ELR (cell line): ENCODE measurements around the gene LRRC55.

Experiments
- DNase-seq: peaks from one replicate; pipeline ENCODE4 v3.0.0-alpha.2; 2015; ENCODE audit warnings: low read depth

Gene LRRC55

GRCh38 chr11:57181678-57182305, at the start of gene LRRC55:
Gene LRRC55 (plus strand): TSS chr11:57181953. CDS start chr11:57182023, 70 bp downstream.
- no peak for DNase-seq

- DNase-seq: no peak
These were observed 48.3 kb upstream of the LRRC55 start for GRCh38 chr11:57133366-57134038.

GRCh38 chr11:57134284-57134683, 47.5 kb upstream of the LRRC55 start:
- no peak for DNase-seq

GRCh38 chr11:57135020-57135751, 46.6 kb upstream of the LRRC55 start:
- DNase-seq: no peak

GRCh38 chr11:57140568-57140967, 41.2 kb upstream of the LRRC55 start:
- no peak for DNase-seq

- no peak for DNase-seq
These were observed 38.3 kb upstream of the LRRC55 start for GRCh38 chr11:57143459-57143858.

GRCh38 chr11:57144075-57144474, 37.7 kb upstream of the LRRC55 start:
- DNase-seq: no peak

GRCh38 chr11:57144531-57145320, 37.0 kb upstream of the LRRC55 start:
- no peak for DNase-seq

GRCh38 chr11:57146301-57146700, 35.5 kb upstream of the LRRC55 start:
- DNase-seq: no peak

- DNase-seq: no peak
These were observed 33.1 kb upstream of the LRRC55 start for GRCh38 chr11:57148621-57149020.

GRCh38 chr11:57150454-57150917, 31.3 kb upstream of the LRRC55 start:
- no peak for DNase-seq

GRCh38 chr11:57152134-57152533, 29.6 kb upstream of the LRRC55 start:
- no peak for DNase-seq

GRCh38 chr11:57153448-57153847, 28.3 kb upstream of the LRRC55 start:
- no peak for DNase-seq

- no peak for DNase-seq
These were observed 27.0 kb upstream of the LRRC55 start for GRCh38 chr11:57154739-57155138.

- no peak for DNase-seq
These were observed 26.4 kb upstream of the LRRC55 start for GRCh38 chr11:57155400-57155799.

GRCh38 chr11:57155838-57156607, 25.7 kb upstream of the LRRC55 start:
- no peak for DNase-seq

- DNase-seq: no peak
These were observed 24.8 kb upstream of the LRRC55 start for GRCh38 chr11:57156928-57157327.

- no peak for DNase-seq
These were observed 24.1 kb upstream of the LRRC55 start for GRCh38 chr11:57157624-57158023.

- no peak for DNase-seq
These were observed 23.6 kb upstream of the LRRC55 start for GRCh38 chr11:57158180-57158579.

GRCh38 chr11:57158599-57158998, 23.2 kb upstream of the LRRC55 start:
- DNase-seq: no peak

GRCh38 chr11:57160665-57161064, 21.1 kb upstream of the LRRC55 start:
- no peak for DNase-seq

- DNase-seq: no peak
These were observed 20.4 kb upstream of the LRRC55 start for GRCh38 chr11:57161351-57161750.
